ENCODE data around the gene VSIG1. TPM values are rescaled to one million over a fixed set of nuclear protein-coding genes. Genes with fewer than 3 reads are reported as not detected.

Gene VSIG1
- total and polyA plus RNA-seq, 2 of the 13 experiments (the other 11 are each of a cell fraction or from before 2014, with no cell fraction given), result 0.01 TPM; not detected in 1

GRCh38 chrX:108126661-108127060 lies 81.8 kb downstream of the VSIG1 start:
- H3K27me3 ChIP-seq (ENCODE audit: control insufficient read depth in 1 of 2, insufficient read depth in 2 of 2, low read length in 2 of 2), result no peaks in the 10 kb centered on the region
- no peak for DNase-seq (ENCODE audit: low spot score)
- 88% methylated on average over 2 of the region's 2 CpGs for WGBS (ENCODE audit: low lambda C conversion rate)
- ChIA-PET CTCF (ENCODE audit: low intra/inter-chr PET ratio, low total read pairs) (no interaction called here), POLR2A (no interaction called here)
- H3K4me2 ChIP-seq (ENCODE audit: low read depth, low read length), result no peak overlapping the region
- no peak overlapping the region for H3K27ac ChIP-seq (ENCODE audit: extremely low read length, insufficient read depth, low read length)
- intact Hi-C loops (cut with micrococcal nuclease; ENCODE audit: unreplicated experiment) (no loop called here), in situ Hi-C loops (cut with HindIII; ENCODE audit: extremely low pct_ligation_motif_present, low pct_unique_long_range_greater_than_20kb) (no loop called here)
- H2AFZ ChIP-seq (ENCODE audit: low read length), result no peak overlapping the region
- no peak overlapping the region for H3K4me3 ChIP-seq (replicated peaks in 1 of 3; ENCODE audit: insufficient read depth in 1 of 3, low read depth in 2 of 3, low read length in 3 of 3)
- no peak overlapping the region for H3K9ac ChIP-seq (ENCODE audit: insufficient read depth, low read depth, low read length)
- BruUV-seq (replicated peaks), result no TSS peak
- no peaks in the 10 kb centered on the region for H4K20me1 ChIP-seq (ENCODE audit: insufficient read depth, low read length)
- no peaks in the 10 kb centered on the region for H3K36me3 ChIP-seq (replicated peaks in 1 of 2; ENCODE audit: control insufficient read depth in 1 of 2, insufficient read depth in 2 of 2, low read length in 2 of 2)
- no peak for FAIRE-seq
- ATAC-seq, result no peak
- no peaks in the 10 kb centered on the region for H3K4me1 ChIP-seq (ENCODE audit: insufficient read depth, low read length)
- H3K9me3 ChIP-seq (ENCODE audit: low read length), result no peaks in the 10 kb centered on the region
- H3K79me2 ChIP-seq (ENCODE audit: insufficient read depth, low read length), result no peaks in the 10 kb centered on the region
- TF ChIP-seq HMG20A (CRISPR knock-in tag; IDR thresholded peaks at IDR 0.05; ENCODE audit: borderline replicate concordance) (no peak), JARID2 (CRISPR knock-in tag; IDR thresholded peaks at IDR 0.05; ENCODE audit: insufficient replicate concordance) (no peak), MED8 (CRISPR knock-in tag; IDR thresholded peaks at IDR 0.05; ENCODE audit: insufficient replicate concordance) (no peak), HOXA9 (CRISPR knock-in tag; IDR thresholded peaks at IDR 0.05; ENCODE audit: borderline replicate concordance) (no peak), SNRNP70 (IDR thresholded peaks at IDR 0.05; ENCODE audit: low read depth, low read length) (no peak), ZNF563 (CRISPR knock-in tag; IDR thresholded peaks at IDR 0.05) (no peak), ZNF530 (CRISPR knock-in tag; IDR thresholded peaks at IDR 0.05; ENCODE audit: low read depth) (no peak), ZNF776 (CRISPR knock-in tag; IDR thresholded peaks at IDR 0.05) (no peak), PHF5A (CRISPR knock-in tag; IDR thresholded peaks at IDR 0.05; ENCODE audit: low read depth, unreplicated experiment) (no peak), RXRB (CRISPR knock-in tag; IDR thresholded peaks at IDR 0.05; ENCODE audit: borderline replicate concordance) (no peak), GATAD2A (CRISPR knock-in tag; IDR thresholded peaks at IDR 0.05) (no peak), ZFX (CRISPR knock-in tag; IDR thresholded peaks at IDR 0.05; ENCODE audit: low read depth) (no peak), ZNF564 (CRISPR knock-in tag; IDR thresholded peaks at IDR 0.05) (no peak), MTA3 (CRISPR knock-in tag; IDR thresholded peaks at IDR 0.05) (no peak), NFAT5 (CRISPR knock-in tag; IDR thresholded peaks at IDR 0.05) (no peak), GMEB2 (CRISPR knock-in tag; IDR thresholded peaks at IDR 0.05; ENCODE audit: low read depth) (no peak), KLF16 (CRISPR knock-in tag; IDR thresholded peaks at IDR 0.05) (no peak), MAF1 (CRISPR knock-in tag; IDR thresholded peaks at IDR 0.05; ENCODE audit: borderline replicate concordance) (no peak)
- TF ChIP-seq, protein P1, sequence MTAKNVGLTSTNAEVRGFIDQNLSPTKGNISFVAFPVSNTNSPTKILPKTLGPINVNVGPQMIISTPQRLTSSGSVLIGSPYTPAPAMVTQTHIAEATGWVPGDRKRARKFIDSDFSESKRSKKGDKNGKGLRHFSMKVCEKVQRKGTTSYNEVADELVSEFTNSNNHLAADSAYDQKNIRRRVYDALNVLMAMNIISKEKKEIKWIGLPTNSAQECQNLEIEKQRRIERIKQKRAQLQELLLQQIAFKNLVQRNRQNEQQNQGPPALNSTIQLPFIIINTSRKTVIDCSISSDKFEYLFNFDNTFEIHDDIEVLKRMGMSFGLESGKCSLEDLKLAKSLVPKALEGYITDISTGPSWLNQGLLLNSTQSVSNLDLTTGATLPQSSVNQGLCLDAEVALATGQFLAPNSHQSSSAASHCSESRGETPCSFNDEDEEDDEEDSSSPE (CRISPR knock-in tag; IDR thresholded peaks at IDR 0.05), result no peak

Data from HepG2 (cell line).